Karpas-422 (cell line): Measurements from ENCODE around the gene CCDC144A. TPM values are rescaled to one million over a fixed set of nuclear protein-coding genes. Genes with fewer than 3 reads are reported as not detected.
"Not testable (repeated sequence)": the region's sequence is repeated elsewhere in the genome, so short reads cannot be mapped to it uniquely, and the experiment has no call there.

Experiments used
- DNase-seq: peaks from one replicate; pipeline ENCODE4 v3.0.0-alpha.2; 2015
- H2AFZ ChIP-seq: fragments of 200-600 bp; sonication (generic); 2 replicates; pipeline ENCODE4 v1.6.1; 2014; ENCODE audit warnings: antibody characterized with exemption, low read length, mixed read lengths
- H3K27ac ChIP-seq: fragments of 200-600 bp; sonication (generic); 2 replicates; pipeline ENCODE4 v1.5.1; 2014; ENCODE audit warnings: mild to moderate bottlenecking, low read length, moderate library complexity
- H3K27me3 ChIP-seq: fragments of 200-600 bp; sonication (generic); 2 replicates; pipeline ENCODE4 v1.6.1; 2014; ENCODE audit warnings: low read length, mixed read lengths
- H3K36me3 ChIP-seq: fragments of 200-600 bp; sonication (generic); 2 replicates; pipeline ENCODE4 v1.6.1; 2014; ENCODE audit warnings: low read length, mixed read lengths; ENCODE audit not compliant: insufficient read depth
- H3K4me1 ChIP-seq: fragments of 200-600 bp; sonication (generic); 2 replicates; pipeline ENCODE4 v1.6.1; 2014; ENCODE audit warnings: mild to moderate bottlenecking, low read length, mixed read lengths
- H3K4me2 ChIP-seq: fragments of 200-600 bp; sonication (generic); 2 replicates; pipeline ENCODE4 v1.6.1; 2014; ENCODE audit warnings: low read length, low read depth, mild to moderate bottlenecking; ENCODE audit not compliant: poor library complexity, severe bottlenecking
- H3K4me3 ChIP-seq: fragments of 200-600 bp; sonication (generic); 2 replicates; pipeline ENCODE4 v1.5.1; 2014; ENCODE audit warnings: mild to moderate bottlenecking, antibody characterized with exemption, low read length, mixed read lengths
- H3K79me2 ChIP-seq: fragments of 200-600 bp; sonication (generic); 2 replicates; pipeline ENCODE4 v1.6.1; 2014; ENCODE audit warnings: mild to moderate bottlenecking, low read length, mixed read lengths
- H3K9ac ChIP-seq: fragments of 200-600 bp; sonication (generic); 2 replicates; pipeline ENCODE4 v1.6.0; 2014; ENCODE audit warnings: low read length
- H3K9me2 ChIP-seq: fragments of 200-600 bp; sonication (generic), shearing (Covaris generic); replicated peaks from 2 replicates; pipeline ENCODE4 v1.6.0; 2014; ENCODE audit warnings: mild to moderate bottlenecking, low read length, moderate library complexity; ENCODE audit not compliant: insufficient read depth
- H3K9me3 ChIP-seq: fragments of 300-700, 200-600 bp; sonication (generic); 2 replicates; pipeline ENCODE4 v1.6.1; 2014; ENCODE audit warnings: low read length, mixed read lengths
- H4K20me1 ChIP-seq: fragments of 200-600 bp; sonication (generic); 2 replicates; pipeline ENCODE4 v1.6.1; 2014; ENCODE audit warnings: mild to moderate bottlenecking, antibody characterized with exemption, low read length, low read depth; ENCODE audit not compliant: insufficient read depth
- total RNA-seq: library from RNA; depleted of rRNA; stranded (reverse); fragments of >200 nt; shearing (Covaris generic); gene quantifications from 2 replicates; pipeline ENCODE4 v1.2.3, GENCODE V29; 2014; ENCODE audit warnings: low replicate concordance; rRNA removed

CCDC144A gene, protein sequence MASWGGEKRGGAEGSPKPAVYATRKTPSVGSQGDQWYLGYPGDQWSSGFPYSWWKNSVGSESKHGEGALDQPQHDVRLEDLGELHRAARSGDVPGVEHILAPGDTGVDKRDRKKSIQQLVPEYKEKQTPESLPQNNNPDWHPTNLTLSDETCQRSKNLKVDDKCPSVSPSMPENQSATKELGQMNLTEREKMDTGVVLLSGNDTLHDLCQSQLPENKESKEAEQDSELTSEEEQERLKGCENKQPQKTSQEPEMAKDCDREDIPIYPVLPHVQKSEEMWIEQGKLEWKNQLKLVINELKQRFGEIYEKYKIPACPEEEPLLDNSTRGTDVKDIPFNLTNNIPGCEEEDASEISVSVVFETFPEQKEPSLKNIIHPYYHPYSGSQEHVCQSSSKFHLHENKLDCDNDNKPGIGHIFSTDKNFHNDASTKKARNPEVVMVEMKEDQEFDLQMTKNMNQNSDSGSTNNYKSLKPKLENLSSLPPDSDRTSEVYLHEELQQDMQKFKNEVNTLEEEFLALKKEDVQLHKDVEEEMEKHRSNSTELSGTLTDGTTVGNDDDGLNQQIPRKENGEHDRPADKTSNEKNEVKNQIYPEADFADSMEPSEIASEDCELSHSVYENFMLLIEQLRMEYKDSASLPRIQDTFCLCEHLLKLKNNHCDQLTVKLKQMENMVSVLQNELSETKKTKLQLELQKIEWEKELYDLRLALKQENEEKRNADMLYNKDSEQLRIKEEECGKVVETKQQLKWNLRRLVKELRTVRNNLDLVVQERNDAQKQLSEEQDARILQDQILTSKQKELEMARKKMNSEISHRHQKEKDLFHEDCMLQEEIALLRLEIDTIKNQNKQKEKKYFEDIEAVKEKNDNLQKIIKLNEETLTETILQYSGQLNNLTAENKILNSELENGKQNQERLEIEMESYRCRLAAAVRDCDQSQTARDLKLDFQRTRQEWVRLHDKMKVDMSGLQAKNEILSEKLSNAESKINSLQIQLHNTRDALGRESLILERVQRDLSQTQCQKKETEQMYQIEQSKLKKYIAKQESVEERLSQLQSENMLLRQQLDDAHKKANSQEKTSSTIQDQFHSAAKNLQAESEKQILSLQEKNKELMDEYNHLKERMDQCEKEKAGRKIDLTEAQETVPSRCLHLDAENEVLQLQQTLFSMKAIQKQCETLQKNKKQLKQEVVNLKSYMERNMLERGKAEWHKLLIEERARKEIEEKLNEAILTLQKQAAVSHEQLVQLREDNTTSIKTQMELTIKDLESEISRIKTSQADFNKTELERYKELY (N-terminal part only)
- not detected in 2 replicates for total RNA-seq

DNA sequence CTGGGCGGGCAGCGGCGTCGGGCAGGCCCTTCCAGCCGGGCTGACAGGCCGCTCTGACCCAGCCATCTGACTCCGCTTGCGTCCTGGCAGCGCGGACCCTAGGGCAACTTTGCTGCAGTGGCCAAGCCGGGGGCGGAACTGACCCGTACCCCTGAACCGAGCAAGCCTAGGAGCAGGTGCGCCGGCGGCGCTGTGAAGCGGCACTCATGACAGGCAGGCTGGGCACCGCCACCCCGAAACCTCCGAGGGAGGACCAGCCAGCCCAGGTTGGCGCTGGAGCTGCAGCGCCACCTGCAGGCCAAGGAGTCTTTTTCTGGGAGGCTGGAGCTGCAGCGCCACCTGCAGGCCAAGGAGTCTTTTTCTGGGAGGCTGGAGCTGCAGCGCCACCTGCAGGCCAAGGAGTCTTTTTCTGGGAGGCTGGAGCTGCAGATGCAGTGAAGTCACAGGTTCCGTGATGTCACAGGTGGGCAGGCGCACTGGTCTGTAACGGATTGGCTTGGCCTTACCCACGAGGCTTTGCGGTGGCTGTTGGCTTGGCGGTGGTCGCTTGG, at the start of gene CCDC144A:
CCDC144A (plus strand) TSS at position 511 of the 551 bp plus-strand sequence. CDS start 160 bp downstream, outside the sequence.
- H3K9me3 ChIP-seq, H4K20me1 ChIP-seq, H2AFZ ChIP-seq, H3K4me2 ChIP-seq, H3K4me3 ChIP-seq, H3K36me3 ChIP-seq, H3K9me2 ChIP-seq, H3K9ac ChIP-seq, H3K4me1 ChIP-seq, H3K27ac ChIP-seq, H3K27me3 ChIP-seq, H3K79me2 ChIP-seq: not testable (repeated sequence)
- peak; percentile 71 for DNase-seq

GRCh38 chr17:16649585-16649984, 40.5 kb upstream of the CCDC144A start:
- peaks cover 15% of the 10 kb centered on the region for H3K4me1 ChIP-seq
- H3K79me2 ChIP-seq, result peaks cover 25% of the 10 kb centered on the region
- no peak overlapping the region for H3K9ac ChIP-seq
- H3K4me3 ChIP-seq, result no peak overlapping the region
- H3K9me2 ChIP-seq, result no peaks in the 10 kb centered on the region
- H2AFZ ChIP-seq, result no peak overlapping the region
- no peak for DNase-seq
- H3K27ac ChIP-seq, result no peak overlapping the region
- peaks cover 28% of the 10 kb centered on the region for H3K36me3 ChIP-seq
- H3K27me3 ChIP-seq, result no peaks in the 10 kb centered on the region
- 0 out of 2 replicates have a peak, but pooled peaks cover 5% of the 10 kb centered on the region for H3K9me3 ChIP-seq
- H4K20me1 ChIP-seq, result no peaks in the 10 kb centered on the region
- H3K4me2 ChIP-seq, result no peak overlapping the region

- Histone ChIP-seq H4K20me1 (no peaks in the 10 kb centered on the region), H3K27me3 (no peaks in the 10 kb centered on the region), H3K4me2 (peak overlapping the region; percentile 88), H2AFZ (no peak overlapping the region), H3K4me3 (peak overlapping the region; percentile 89), H3K4me1 (peaks cover 15% of the 10 kb centered on the region), H3K36me3 (peaks cover 6% of the 10 kb centered on the region), H3K9me2 (no peaks in the 10 kb centered on the region), H3K9ac (peak overlapping the region; percentile 92; the same call in 1 of the 2 replicates), H3K27ac (no peak overlapping the region), H3K9me3 (no peaks in the 10 kb centered on the region), H3K79me2 (peaks cover 25% of the 10 kb centered on the region)
- DNase-seq, result no peak
These were observed 37.8 kb upstream of the CCDC144A start for GRCh38 chr17:16652252-16652651.

DNA sequence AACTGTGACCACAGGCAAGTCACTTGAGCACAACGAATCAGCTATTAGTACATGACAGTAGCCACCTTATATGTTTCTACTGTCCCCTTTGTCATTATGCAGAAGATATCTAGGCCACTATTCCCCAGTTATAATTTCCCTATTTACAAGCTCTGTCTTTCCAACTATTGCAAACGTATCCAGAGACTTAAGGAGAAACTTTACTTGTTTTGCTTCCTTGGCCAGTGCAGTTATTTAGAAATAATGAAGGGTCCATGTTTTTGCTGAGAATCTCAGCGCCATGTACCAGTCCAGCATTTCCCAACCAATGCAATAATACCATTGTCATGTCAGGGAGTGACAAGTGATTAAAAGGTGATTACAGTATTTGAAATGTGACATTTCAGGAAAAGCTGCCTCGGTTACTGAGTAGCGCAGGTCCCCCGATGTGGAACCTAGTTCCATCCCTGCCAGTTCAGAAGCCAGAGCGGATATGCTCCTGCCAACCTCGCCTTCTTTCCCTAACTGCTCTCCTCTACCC, 37.1 kb upstream of the CCDC144A start:
- Histone ChIP-seq H3K9ac (peak overlapping the region; percentile 92), H3K9me2 (no peaks in the 10 kb centered on the region), H3K4me2 (peak overlapping the region; percentile 88), H3K4me1 (peaks cover 15% of the 10 kb centered on the region), H3K36me3 (peaks cover 3% of the 10 kb centered on the region), H3K4me3 (peak overlapping the region; percentile 89), H3K9me3 (no peaks in the 10 kb centered on the region), H3K79me2 (peaks cover 25% of the 10 kb centered on the region), H2AFZ (peak overlapping the region; percentile 96), H3K27ac (peak overlapping the region; percentile 33; the same call in 1 of the 2 replicates), H4K20me1 (no peaks in the 10 kb centered on the region), H3K27me3 (no peaks in the 10 kb centered on the region)
- peak; percentile 50 for DNase-seq

DNA sequence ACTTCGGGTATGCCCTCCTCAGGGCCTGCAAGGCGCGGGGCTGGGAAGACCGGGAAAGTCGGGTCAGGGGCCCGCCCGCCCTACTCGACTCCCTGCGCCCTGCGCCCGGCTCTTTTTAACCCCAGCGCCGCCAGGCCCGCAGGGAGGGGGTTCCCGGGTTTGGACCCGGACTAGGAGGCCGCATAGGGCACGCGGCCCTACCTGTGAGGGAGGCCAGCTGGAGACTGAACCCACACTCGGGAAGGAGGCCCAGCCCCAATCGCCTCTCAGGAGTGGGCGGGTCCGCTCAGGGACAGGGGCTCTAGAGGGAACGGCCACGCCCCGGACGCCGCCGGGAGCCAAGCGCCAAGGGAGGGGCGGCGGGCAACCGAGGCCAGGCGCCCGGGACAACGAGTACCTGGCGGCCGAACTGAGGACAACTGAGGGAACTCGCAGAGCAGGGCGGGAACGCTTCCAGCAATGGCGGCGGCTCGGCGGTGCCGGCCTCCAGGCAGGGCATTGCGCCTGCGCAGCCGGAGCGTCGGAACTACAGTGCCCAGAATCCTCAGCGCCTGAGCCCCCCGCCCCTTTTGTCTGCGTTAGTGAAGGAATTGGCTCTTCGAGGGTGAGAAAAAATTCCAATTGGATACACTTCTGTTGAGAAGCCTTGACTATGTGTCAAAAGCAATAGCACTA, 36.5 kb upstream of the CCDC144A start, which contains the start of gene ZNF624:
ZNF624 (minus strand) TSS at position 484 of the 675 bp plus-strand sequence.
- Histone ChIP-seq H3K79me2 (peaks cover 25% of the 10 kb centered on the region), H4K20me1 (no peaks in the 10 kb centered on the region), H3K27me3 (no peaks in the 10 kb centered on the region), H3K27ac (peak within 1 kb of the TSS; percentile 33; the same call in 1 of the 2 replicates), H3K4me1 (peaks cover 15% of the 10 kb centered on the region), H3K9me3 (no peaks in the 10 kb centered on the region), H3K9ac (peak within 1 kb of the TSS; percentile 92), H3K4me3 (peak within 1 kb of the TSS; percentile 89), H2AFZ (peak within 1 kb of the TSS; percentile 96), H3K36me3 (peaks cover 2% of the 10 kb centered on the region), H3K4me2 (peak within 1 kb of the TSS; percentile 88), H3K9me2 (no peaks in the 10 kb centered on the region)
- peak; percentile 95 for DNase-seq

DNA sequence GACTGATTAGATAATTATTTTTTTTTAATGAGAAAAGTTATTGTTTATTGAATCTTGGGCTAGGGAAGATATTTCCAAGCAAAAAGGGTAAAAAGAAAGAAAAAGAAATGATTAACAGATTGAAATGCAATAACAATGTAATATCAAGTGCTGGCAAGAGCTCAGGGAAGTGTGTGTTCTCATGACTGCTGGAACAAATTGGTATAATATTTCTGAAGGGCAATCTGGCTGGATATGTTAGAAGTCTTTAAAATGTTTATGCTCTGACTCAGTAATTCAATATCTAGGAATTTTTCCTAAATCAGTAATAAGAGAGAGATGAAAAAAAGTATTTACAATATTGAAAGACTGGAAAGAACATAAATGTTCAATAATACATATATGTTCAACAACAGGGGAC, 28.8 kb upstream of the CCDC144A start:
- H4K20me1 ChIP-seq, result no peaks in the 10 kb centered on the region
- no peak for DNase-seq
- H3K4me3 ChIP-seq, result no peak overlapping the region
- H3K79me2 ChIP-seq, result no peaks in the 10 kb centered on the region
- H3K4me1 ChIP-seq, result peaks cover 5% of the 10 kb centered on the region
- H3K9me2 ChIP-seq, result no peaks in the 10 kb centered on the region
- no peak overlapping the region for H3K4me2 ChIP-seq
- no peaks in the 10 kb centered on the region for H3K36me3 ChIP-seq
- no peak overlapping the region for H3K27ac ChIP-seq
- no peak overlapping the region for H2AFZ ChIP-seq
- no peaks in the 10 kb centered on the region for H3K27me3 ChIP-seq
- H3K9ac ChIP-seq, result no peak overlapping the region
- H3K9me3 ChIP-seq, result no peaks in the 10 kb centered on the region

DNA sequence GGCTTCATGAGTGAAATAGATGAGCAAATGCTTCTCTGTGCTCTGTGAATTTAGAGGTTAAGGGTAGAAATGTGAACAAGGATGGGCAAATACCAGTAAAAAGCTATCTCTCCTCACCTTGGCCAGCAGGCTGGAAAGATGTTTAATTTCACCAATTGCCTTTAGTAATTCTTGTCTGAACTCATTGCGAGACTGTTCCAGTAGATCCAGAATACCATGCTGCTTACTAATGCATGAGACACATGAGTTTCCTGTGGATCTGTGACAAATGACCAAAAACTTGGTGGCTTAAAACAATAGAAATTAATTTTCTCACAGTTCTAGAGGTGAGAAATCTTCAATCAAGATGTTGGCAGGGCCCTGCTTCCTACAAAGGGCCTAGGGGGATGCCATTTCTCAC, 27.1 kb upstream of the CCDC144A start:
- no peak overlapping the region for H3K27ac ChIP-seq
- no peaks in the 10 kb centered on the region for H3K27me3 ChIP-seq
- H3K9ac ChIP-seq, result no peak overlapping the region
- H3K9me2 ChIP-seq, result no peaks in the 10 kb centered on the region
- no peaks in the 10 kb centered on the region for H4K20me1 ChIP-seq
- no peak overlapping the region for H3K4me2 ChIP-seq
- no peaks in the 10 kb centered on the region for H3K9me3 ChIP-seq
- no peak overlapping the region for H3K4me3 ChIP-seq
- peaks cover 5% of the 10 kb centered on the region for H3K4me1 ChIP-seq
- H3K36me3 ChIP-seq, result no peaks in the 10 kb centered on the region
- H2AFZ ChIP-seq, result no peak overlapping the region
- DNase-seq, result no peak
- no peaks in the 10 kb centered on the region for H3K79me2 ChIP-seq
